WTC11 (cell line): Measurements from ENCODE around the gene FGFR4.

Experiments used
- OVOL2 ChIP-seq: fragments of 250-450 bp; sonication (Bioruptor Pico); IDR thresholded peaks from 2 replicates; pipeline ENCODE4 v1.9.0; 2021; ENCODE audit warnings: mild to moderate bottlenecking, borderline replicate concordance
- TF ChIP-seq, protein P1 (sequence below): sonication (generic); formaldehyde crosslinking; IDR thresholded peaks from 2 replicates; pipeline ENCODE4 v1.8.1; 2023; ENCODE audit warnings: mild to moderate bottlenecking, missing genetic modification reagents, moderate library complexity

DNA sequence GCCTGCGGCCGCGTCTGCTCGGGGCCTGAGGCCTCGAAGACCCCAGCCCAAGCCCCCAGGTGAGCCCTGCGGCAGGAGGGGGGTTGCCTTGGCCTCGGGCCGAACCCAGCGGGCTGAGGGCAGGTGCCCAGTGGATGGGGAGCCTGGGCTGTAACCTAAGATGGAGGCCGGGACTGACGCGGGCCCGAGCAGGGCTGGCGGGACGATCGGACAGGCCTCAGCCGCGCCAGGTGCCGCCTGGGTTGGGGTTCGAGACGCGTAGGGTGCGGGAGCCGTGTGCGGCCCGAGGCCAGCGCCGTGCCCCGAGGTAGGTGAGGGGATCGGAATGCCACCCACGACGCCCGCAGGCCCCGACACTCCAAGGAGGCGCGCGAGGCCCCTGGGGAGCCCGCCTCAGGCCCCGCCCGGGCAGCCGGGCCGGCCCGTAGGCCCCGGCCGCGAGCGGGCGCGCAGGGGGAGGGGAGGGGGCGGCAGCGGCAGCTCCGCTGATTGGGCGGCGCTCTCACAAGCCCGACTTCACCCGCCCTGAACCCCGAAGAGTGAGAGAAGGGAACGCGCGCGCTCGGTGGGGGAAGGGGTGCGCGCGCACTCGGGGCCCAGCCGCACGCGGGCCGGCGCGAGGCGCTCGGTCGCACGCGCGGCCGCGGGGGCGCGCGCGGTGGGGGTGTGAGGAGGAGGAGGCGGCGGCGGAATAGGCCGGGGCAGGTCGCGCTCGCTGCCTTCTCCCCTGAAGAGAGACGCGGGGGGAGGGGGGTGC is 46.6 kb downstream of the FGFR4 start, which contains the start of gene NSD1:
- TF ChIP-seq, protein P1, sequence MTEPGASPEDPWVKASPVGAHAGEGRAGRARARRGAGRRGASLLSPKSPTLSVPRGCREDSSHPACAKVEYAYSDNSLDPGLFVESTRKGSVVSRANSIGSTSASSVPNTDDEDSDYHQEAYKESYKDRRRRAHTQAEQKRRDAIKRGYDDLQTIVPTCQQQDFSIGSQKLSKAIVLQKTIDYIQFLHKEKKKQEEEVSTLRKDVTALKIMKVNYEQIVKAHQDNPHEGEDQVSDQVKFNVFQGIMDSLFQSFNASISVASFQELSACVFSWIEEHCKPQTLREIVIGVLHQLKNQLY (CRISPR knock-in tag), result no peak
- TF ChIP-seq OVOL2 (CRISPR knock-in tag), result no peak
